T-helper 22 cell (primary cell): Measurements from ENCODE around the gene ALPL.
"Not testable (repeated sequence)": the region's sequence is repeated elsewhere in the genome, so short reads cannot be mapped to it uniquely, and the experiment has no call there.

ENCODE experiments used
- DNase-seq: peaks from one replicate; pipeline ENCODE4 v3.0.0-alpha.2; 2020; ENCODE audit warnings: low read depth

The ALPL gene

GRCh38 chr1:21509351-21510112 lies at the start of gene ALPL:
Gene ALPL, plus strand, starts transcription at chr1:21509423. Its CDS starts 44,659 bp downstream, at chr1:21554082.
- DNase-seq: no peak

GRCh38 chr1:21465127-21465526 lies 44.1 kb upstream of the ALPL start:
- not testable (repeated sequence) for DNase-seq

GRCh38 chr1:21467946-21468345 lies 41.3 kb upstream of the ALPL start:
- not testable (repeated sequence) for DNase-seq

GRCh38 chr1:21468599-21468998 lies 40.6 kb upstream of the ALPL start:
- no peak for DNase-seq

- no peak for DNase-seq
These were observed 39.6 kb upstream of the ALPL start for GRCh38 chr1:21469581-21469980.

- DNase-seq: no peak
These were observed 36.4 kb upstream of the ALPL start for GRCh38 chr1:21472861-21473260.

- DNase-seq: no peak
These were observed 30.9 kb upstream of the ALPL start for GRCh38 chr1:21478356-21478755.

GRCh38 chr1:21483881-21484280 lies 25.3 kb upstream of the ALPL start:
- DNase-seq: not testable (repeated sequence)

- no peak for DNase-seq
These were observed 20.1 kb upstream of the ALPL start for GRCh38 chr1:21489146-21489545.

- DNase-seq: no peak
These were observed 18.3 kb upstream of the ALPL start for GRCh38 chr1:21490774-21491487.

- DNase-seq: no peak
These were observed 17.5 kb upstream of the ALPL start for GRCh38 chr1:21491488-21492355.

GRCh38 chr1:21492356-21492625 lies 16.9 kb upstream of the ALPL start:
- no peak for DNase-seq

- no peak for DNase-seq
These were observed 15.0 kb upstream of the ALPL start for GRCh38 chr1:21494196-21494595.

GRCh38 chr1:21495225-21495820 lies 13.9 kb upstream of the ALPL start:
- DNase-seq: no peak

- DNase-seq: no peak
These were observed 13.2 kb upstream of the ALPL start for GRCh38 chr1:21496063-21496462.

GRCh38 chr1:21496886-21497285 lies 12.3 kb upstream of the ALPL start:
- no peak for DNase-seq

GRCh38 chr1:21497466-21498061 lies 11.7 kb upstream of the ALPL start:
- no peak for DNase-seq

- no peak for DNase-seq
These were observed 9.8 kb upstream of the ALPL start for GRCh38 chr1:21499283-21499950.

- no peak for DNase-seq
These were observed 5.4 kb upstream of the ALPL start for GRCh38 chr1:21503706-21504377.

GRCh38 chr1:21506804-21507203 lies 2.4 kb upstream of the ALPL start:
- no peak for DNase-seq
